Activated CD4-positive, alpha-beta T cell treated with anti-CD3 and anti-CD28 coated beads, Interleukin-2, Interleukin-6, amounts not matched to agents 100 ng/mL and 50 ng/mL, durations not matched to agents 16 hours and 8 hours (primary cell): ENCODE measurements around the gene DRAM1.
"Not testable (repeated sequence)": the region's sequence is repeated elsewhere in the genome, so short reads cannot be mapped to it uniquely, and the experiment has no call there.

Experiments used
- DNase-seq: peaks from one replicate; pipeline ENCODE4 v3.0.0-alpha.2; 2020

The DRAM1 gene

GRCh38 chr12:101876861-101877805, at the start of gene DRAM1:
TSS of gene DRAM1 (plus strand) at chr12:101877580. CDS start at chr12:101877790, 210 bp downstream.
- peak; percentile 87 for DNase-seq

GRCh38 chr12:101828463-101829196, 48.8 kb upstream of the DRAM1 start:
- DNase-seq: peak; percentile 14

- no peak for DNase-seq
These were observed 47.6 kb upstream of the DRAM1 start for GRCh38 chr12:101829639-101830366.

GRCh38 chr12:101830367-101831325, 46.7 kb upstream of the DRAM1 start, which contains the start of gene GNPTAB:
TSS of gene GNPTAB (minus strand) at chr12:101830959. CDS start at chr12:101830675, 284 bp downstream.
- DNase-seq: peak; percentile 97

- no peak for DNase-seq
These were observed 45.4 kb upstream of the DRAM1 start for GRCh38 chr12:101832030-101832429.

- DNase-seq: no peak
These were observed 38.6 kb upstream of the DRAM1 start for GRCh38 chr12:101838628-101839323.

GRCh38 chr12:101839324-101840283, 37.8 kb upstream of the DRAM1 start:
- peak; percentile 82 for DNase-seq

GRCh38 chr12:101841069-101841468, 36.3 kb upstream of the DRAM1 start:
- DNase-seq: no peak

GRCh38 chr12:101845137-101845711, 32.2 kb upstream of the DRAM1 start:
- DNase-seq: no peak

GRCh38 chr12:101847325-101847724, 30.1 kb upstream of the DRAM1 start:
- DNase-seq: no peak

- DNase-seq: no peak
These were observed 27.2 kb upstream of the DRAM1 start for GRCh38 chr12:101850199-101850598.

- no peak for DNase-seq
These were observed 24.4 kb upstream of the DRAM1 start for GRCh38 chr12:101852998-101853397.

- DNase-seq: no peak
These were observed 22.6 kb upstream of the DRAM1 start for GRCh38 chr12:101854747-101855146.

GRCh38 chr12:101855364-101855884, 22.0 kb upstream of the DRAM1 start:
- DNase-seq: no peak

- DNase-seq: no peak
These were observed 21.4 kb upstream of the DRAM1 start for GRCh38 chr12:101855976-101856375.

- DNase-seq: not testable (repeated sequence)
These were observed 20.8 kb upstream of the DRAM1 start for GRCh38 chr12:101856614-101857013.

- DNase-seq: peak; percentile 39
These were observed 20.3 kb upstream of the DRAM1 start for GRCh38 chr12:101857043-101857558.

- no peak for DNase-seq
These were observed 19.0 kb upstream of the DRAM1 start for GRCh38 chr12:101858361-101858760.
